GM23338 (cell line): Measurements from ENCODE around the gene SPACA7. TPM values are rescaled to one million over a fixed set of nuclear protein-coding genes. Genes with fewer than 3 reads are reported as not detected.
A peak's percentile ranks its signal among the peaks of the same experiment; 100 is the strongest.

Experiments
- ATAC-seq: fragments of 200-7000 bp; cut with Tn5 transposase; 3 replicates; pipeline ENCODE4 v1.9.1; 2020
- DNase-seq: peaks from one replicate; pipeline ENCODE4 v3.0.0-alpha.2; 2015; ENCODE audit warnings: low spot score
- H2AFZ ChIP-seq: fragments of 200-600 bp; sonication (generic); 2 replicates; pipeline ENCODE4 v1.8.0; 2016; ENCODE audit warnings: antibody characterized with exemption, mild to moderate bottlenecking, moderate library complexity
- H3F3A ChIP-seq: fragments of 200-600 bp; sonication (generic); replicated peaks from 2 replicates; pipeline ENCODE4 v1.8.0; 2017; ENCODE audit warnings: antibody characterized with exemption, mixed run types, low read depth
- H3K27ac ChIP-seq: fragments of 200-600 bp; sonication (generic); 2 replicates; pipeline ENCODE4 v1.6.1; 2016; ENCODE audit warnings: low read depth
- H3K27me3 ChIP-seq: fragments of 200-600 bp; sonication (generic); 2 replicates; pipeline ENCODE4 v1.8.0; 2016; ENCODE audit warnings: mild to moderate bottlenecking, mixed run types, moderate library complexity; ENCODE audit not compliant: insufficient read depth
- H3K36me3 ChIP-seq: fragments of 200-600 bp; sonication (generic); 2 replicates; pipeline ENCODE4 v1.8.0; 2016; ENCODE audit warnings: mild to moderate bottlenecking; ENCODE audit not compliant: insufficient read depth
- H3K4me1 ChIP-seq: fragments of 200-600 bp; sonication (generic); 2 replicates; pipeline ENCODE4 v1.8.0; 2016; ENCODE audit warnings: mild to moderate bottlenecking, moderate library complexity; ENCODE audit not compliant: insufficient read depth
- H3K4me2 ChIP-seq: fragments of 200-600 bp; sonication (generic); 2 replicates; pipeline ENCODE4 v1.7.1; 2017; ENCODE audit warnings: mixed run types
- H3K4me3 ChIP-seq: fragments of 200-600 bp; sonication (generic); 2 replicates; pipeline ENCODE4 v1.6.1; 2016; ENCODE audit warnings: mixed run types
- H3K79me2 ChIP-seq: fragments of 200-600 bp; sonication (generic); replicated peaks from 2 replicates; pipeline ENCODE4 v1.8.0; 2017; ENCODE audit warnings: mild to moderate bottlenecking; ENCODE audit not compliant: insufficient read depth
- H3K9me2 ChIP-seq: fragments of 200-600 bp; sonication (generic); 2 replicates; pipeline ENCODE4 v1.8.0; 2017; ENCODE audit not compliant: insufficient read depth
- H4K20me1 ChIP-seq: fragments of 200-600 bp; sonication (generic); replicated peaks from 2 replicates; pipeline ENCODE4 v1.8.0; 2017; ENCODE audit warnings: mild to moderate bottlenecking; ENCODE audit not compliant: insufficient read depth
- H3K27ac Mint-ChIP-seq: 2 replicates; pipeline ENCODE4 v1.8.0; 2020; ENCODE audit warnings: inconsistent platforms, mild to moderate bottlenecking, moderate library complexity, mixed read lengths
- H3K27me3 Mint-ChIP-seq: 3 replicates; pipeline ENCODE4 v1.8.0; 2022; ENCODE audit warnings: low read depth, mild to moderate bottlenecking, moderate library complexity, mixed read lengths, inconsistent platforms; ENCODE audit not compliant: insufficient read depth, poor library complexity
- H3K36me3 Mint-ChIP-seq: 3 replicates; pipeline ENCODE4 v1.8.0; 2021; ENCODE audit warnings: low read depth, mild to moderate bottlenecking, inconsistent platforms, moderate library complexity, mixed read lengths
- H3K4me1 Mint-ChIP-seq: 3 replicates; pipeline ENCODE4 v1.8.0; 2020; ENCODE audit warnings: mild to moderate bottlenecking, inconsistent platforms, mixed read lengths
- H3K4me3 Mint-ChIP-seq: 3 replicates; pipeline ENCODE4 v1.8.0; 2021; ENCODE audit warnings: moderate library complexity, mild to moderate bottlenecking, inconsistent platforms, mixed read lengths
- H3K9me3 Mint-ChIP-seq: 3 replicates; pipeline ENCODE4 v1.8.0; 2020; ENCODE audit warnings: moderate library complexity, mild to moderate bottlenecking, inconsistent platforms, mixed read lengths
- CTCF ChIP-seq, 2 experiments: fragments of 200-600 bp in 1 of 2; sonication (generic) in 1 of 2; conservative IDR thresholded peaks; 2 replicates each; pipeline versions ENCODE4 v1.5.1 to v1.6.1; 2016 to 2017; ENCODE audit warnings: antibody characterized with exemption in 2 of 2, low read depth in 2 of 2, mild to moderate bottlenecking in 2 of 2, moderate library complexity in 1 of 2
- ETS1 ChIP-seq: IDR thresholded peaks from 2 replicates; pipeline ENCODE4 v1.6.1; 2016; ENCODE audit warnings: antibody characterized with exemption
- EZH2 ChIP-seq: fragments of 200-600 bp; sonication (generic); IDR thresholded peaks from one replicate; pipeline ENCODE4 v1.8.0; 2017; ENCODE audit warnings: antibody characterized with exemption, mild to moderate bottlenecking, low read depth; ENCODE audit not compliant: unreplicated experiment
- NANOG ChIP-seq: IDR thresholded peaks from 2 replicates; pipeline ENCODE4 v1.6.1; 2016; ENCODE audit warnings: antibody characterized with exemption, borderline replicate concordance
- POLR2AphosphoS5 ChIP-seq: IDR thresholded peaks from 2 replicates; pipeline ENCODE4 v1.6.1; 2016; ENCODE audit warnings: antibody characterized with exemption, low read depth
- REST ChIP-seq: IDR thresholded peaks from one replicate; pipeline ENCODE4 v1.6.1; 2018; ENCODE audit warnings: antibody characterized with exemption; ENCODE audit not compliant: unreplicated experiment
- STAT1 ChIP-seq: IDR thresholded peaks from one replicate; pipeline ENCODE4 v1.6.1; 2016; ENCODE audit warnings: antibody characterized with exemption; ENCODE audit not compliant: unreplicated experiment
- ZNF114 ChIP-seq: fragments of 250-450 bp; sonication (Bioruptor Pico); IDR thresholded peaks from 2 replicates; pipeline ENCODE4 v1.5.0; 2020; ENCODE audit warnings: mild to moderate bottlenecking, moderate library complexity
- polyA plus RNA-seq: library from polyadenylated mRNA; unstranded; fragments of >200 nt; fragmentation: Nextera tagmentation; extraction: Ambion mirVana; gene quantifications from 2 replicates; pipeline ENCODE4 v1.2.1, GENCODE V29; 2016
- total RNA-seq: library from RNA; depleted of rRNA; stranded (reverse); fragments of >200 nt; shearing (Covaris generic); gene quantifications from 2 replicates; pipeline ENCODE4 v1.2.3, GENCODE V29; 2014

Gene SPACA7
- total and polyA plus RNA-seq, 2 experiments from 2014 or later: not detected

GRCh38 chr13:112345826-112346172 is 30.4 kb upstream of the SPACA7 start (continued):
- TF ChIP-seq REST (no peak), STAT1 (no peak), POLR2AphosphoS5 (no peak), EZH2 (no peak), NANOG (no peak)

- no peaks in the 10 kb centered on the region for H3K36me3 Mint-ChIP-seq
- peaks cover 71% of the 10 kb centered on the region for H3K4me1 Mint-ChIP-seq
- H3K9me3 Mint-ChIP-seq: no peaks in the 10 kb centered on the region
- H3F3A ChIP-seq: no peaks in the 10 kb centered on the region
- DNase-seq: peak; percentile 53
- no peaks in the 10 kb centered on the region for H4K20me1 ChIP-seq
- peak overlapping the region; percentile 52; the same call in 2 of the 3 replicates for H3K4me3 Mint-ChIP-seq
- H2AFZ ChIP-seq: no peak overlapping the region
- no peak overlapping the region for H3K27ac ChIP-seq
- H3K36me3 ChIP-seq: no peaks in the 10 kb centered on the region
- peak in 1 of 2 experiments; percentile 46; a peak in 2 of 4 replicates for TF ChIP-seq CTCF (conservative IDR thresholded peaks at IDR 0.05; ENCODE audit: low read depth in 2 of 2)
- TF ChIP-seq ZNF114 (CRISPR knock-in tag): no peak
- TF ChIP-seq ETS1: no peak
- H3K9me2 ChIP-seq: no peaks in the 10 kb centered on the region; the same call in 1 of the 2 replicates
- H3K4me3 ChIP-seq: no peak overlapping the region
- peaks cover 19% of the 10 kb centered on the region for H3K4me1 ChIP-seq
- ATAC-seq: peak; percentile 72
- H3K27ac Mint-ChIP-seq: no peak overlapping the region
- peak overlapping the region; percentile 17; the same call in 1 of the 2 replicates for H3K4me2 ChIP-seq
- no peaks in the 10 kb centered on the region for H3K27me3 ChIP-seq
- H3K79me2 ChIP-seq: no peaks in the 10 kb centered on the region
- H3K27me3 Mint-ChIP-seq: peaks cover 8% of the 10 kb centered on the region
These were observed 29.8 kb upstream of the SPACA7 start for GRCh38 chr13:112346173-112346898.
